MG63 (cell line): Measurements from ENCODE around the gene RUVBL2. TPM values are rescaled to one million over a fixed set of nuclear protein-coding genes. Genes with fewer than 3 reads are reported as not detected.
"Not testable (repeated sequence)": the region's sequence is repeated elsewhere in the genome, so short reads cannot be mapped to it uniquely, and the experiment has no call there.

Experiments
- DNase-seq: peaks from one replicate; pipeline ENCODE4 v3.0.0-alpha.2; 2020
- H3K27me3 ChIP-seq: fragments of 250-450 bp; sonication (Bioruptor Pico); 2 replicates; pipeline ENCODE4 v1.5.1; 2020; ENCODE audit warnings: mild to moderate bottlenecking, moderate library complexity
- H3K36me3 ChIP-seq: fragments of 250-450 bp; sonication (Bioruptor Pico); 2 replicates; pipeline ENCODE4 v1.5.1; 2020; ENCODE audit warnings: mild to moderate bottlenecking, moderate library complexity
- H3K4me3 ChIP-seq: fragments of 250-450 bp; sonication (Bioruptor Pico); 2 replicates; pipeline ENCODE4 v1.5.1; 2020; ENCODE audit warnings: mild to moderate bottlenecking, moderate library complexity
- H3K9me3 ChIP-seq: fragments of 250-450 bp; sonication (Bioruptor Pico); 2 replicates; pipeline ENCODE4 v1.5.1; 2020; ENCODE audit warnings: mild to moderate bottlenecking, moderate library complexity
- total RNA-seq: library from RNA; depleted of rRNA; stranded (reverse); fragments of >200 nt; shearing (Covaris generic); gene quantifications from 2 replicates; pipeline ENCODE4 v1.2.3, GENCODE V29; 2014; ENCODE audit warnings: low replicate concordance

The RUVBL2 gene
- total RNA-seq, 1 experiment from 2014 or later = 644 TPM

GRCh38 chr19:49019242-49019932 is 25.7 kb downstream of the RUVBL2 start:
- no peaks in the 10 kb centered on the region for H3K9me3 ChIP-seq
- H3K36me3 ChIP-seq = peaks cover 16% of the 10 kb centered on the region
- H3K27me3 ChIP-seq = peaks cover 11% of the 10 kb centered on the region
- DNase-seq = peak; percentile 64
- peak overlapping the region; percentile 40 for H3K4me3 ChIP-seq

GRCh38 chr19:49020342-49020741 is 26.7 kb downstream of the RUVBL2 start:
- H3K36me3 ChIP-seq = peaks cover 6% of the 10 kb centered on the region
- no peak overlapping the region for H3K4me3 ChIP-seq
- peaks cover 11% of the 10 kb centered on the region for H3K27me3 ChIP-seq
- no peaks in the 10 kb centered on the region for H3K9me3 ChIP-seq
- DNase-seq = no peak

- H3K4me3 ChIP-seq = no peak overlapping the region
- H3K27me3 ChIP-seq = peaks cover 11% of the 10 kb centered on the region
- peak; percentile 41 for DNase-seq
- H3K9me3 ChIP-seq = no peaks in the 10 kb centered on the region
- no peaks in the 10 kb centered on the region for H3K36me3 ChIP-seq
Measured at GRCh38 chr19:49020931-49021895, 27.5 kb downstream of the RUVBL2 start.

- H3K27me3 ChIP-seq = peaks cover 11% of the 10 kb centered on the region
- DNase-seq = no peak
- no peak overlapping the region for H3K4me3 ChIP-seq
- H3K9me3 ChIP-seq = no peaks in the 10 kb centered on the region
- H3K36me3 ChIP-seq = no peaks in the 10 kb centered on the region
Measured at GRCh38 chr19:49022116-49022515, 28.4 kb downstream of the RUVBL2 start.

- not testable (repeated sequence) for H3K9me3 ChIP-seq, H3K27me3 ChIP-seq, DNase-seq, H3K36me3 ChIP-seq, H3K4me3 ChIP-seq
Measured at GRCh38 chr19:49024233-49024632, 30.5 kb downstream of the RUVBL2 start, which contains the start of gene CGB3. TSS of gene CGB3 (minus strand) at chr19:49024333. CDS start at chr19:49023971, 362 bp downstream.

GRCh38 chr19:49025088-49025487 is 31.4 kb downstream of the RUVBL2 start:
- not testable (repeated sequence) for DNase-seq, H3K27me3 ChIP-seq, H3K9me3 ChIP-seq

GRCh38 chr19:49025599-49025998 is 31.9 kb downstream of the RUVBL2 start:
- not testable (repeated sequence) for H3K27me3 ChIP-seq, H3K36me3 ChIP-seq, H3K9me3 ChIP-seq, H3K4me3 ChIP-seq
- DNase-seq = peak; percentile 60

More at GRCh38 chr19:49025088-49025487, 31.4 kb downstream of the RUVBL2 start:
- H3K36me3 ChIP-seq, H3K4me3 ChIP-seq: not testable (repeated sequence)

GRCh38 chr19:49028686-49029085 is 35.0 kb downstream of the RUVBL2 start:
- H3K9me3 ChIP-seq, H3K4me3 ChIP-seq, H3K36me3 ChIP-seq, DNase-seq, H3K27me3 ChIP-seq: not testable (repeated sequence)

- peak; percentile 55 for DNase-seq
- H3K36me3 ChIP-seq, H3K4me3 ChIP-seq: not testable (repeated sequence)
Measured at GRCh38 chr19:49029749-49030148, 36.1 kb downstream of the RUVBL2 start.

GRCh38 chr19:49030323-49030722 is 36.6 kb downstream of the RUVBL2 start:
- DNase-seq, H3K9me3 ChIP-seq, H3K36me3 ChIP-seq, H3K27me3 ChIP-seq, H3K4me3 ChIP-seq: not testable (repeated sequence)

More at GRCh38 chr19:49029749-49030148, 36.1 kb downstream of the RUVBL2 start:
- H3K9me3 ChIP-seq, H3K27me3 ChIP-seq: not testable (repeated sequence)

GRCh38 chr19:49031642-49032301 is 38.1 kb downstream of the RUVBL2 start, which contains the start of gene CGB2:
TSS of gene CGB2 (plus strand) at chr19:49031890. CDS start at chr19:49032096, 206 bp downstream.
- peak; percentile 59 for DNase-seq
- not testable (repeated sequence) for H3K4me3 ChIP-seq, H3K36me3 ChIP-seq, H3K27me3 ChIP-seq, H3K9me3 ChIP-seq

GRCh38 chr19:49036815-49037214 is 43.1 kb downstream of the RUVBL2 start, which contains the start of gene CGB1:
TSS of gene CGB1 (minus strand) at chr19:49036895. CDS start at chr19:49036711, 184 bp downstream.
- not testable (repeated sequence) for H3K36me3 ChIP-seq, H3K27me3 ChIP-seq, H3K4me3 ChIP-seq, H3K9me3 ChIP-seq
- peak; percentile 48 for DNase-seq

GRCh38 chr19:49038111-49038510 is 44.4 kb downstream of the RUVBL2 start:
- H3K4me3 ChIP-seq, DNase-seq, H3K36me3 ChIP-seq, H3K27me3 ChIP-seq, H3K9me3 ChIP-seq: not testable (repeated sequence)

GRCh38 chr19:49038557-49039276 is 45.0 kb downstream of the RUVBL2 start:
- DNase-seq = peak; percentile 81
- H3K36me3 ChIP-seq, H3K4me3 ChIP-seq, H3K9me3 ChIP-seq, H3K27me3 ChIP-seq: not testable (repeated sequence)

- not testable (repeated sequence) for H3K36me3 ChIP-seq, DNase-seq, H3K9me3 ChIP-seq, H3K27me3 ChIP-seq, H3K4me3 ChIP-seq
Measured at GRCh38 chr19:49039736-49040135, 46.0 kb downstream of the RUVBL2 start.

GRCh38 chr19:49042177-49042576 is 48.5 kb downstream of the RUVBL2 start:
- Histone ChIP-seq H3K4me3 (no peak overlapping the region), H3K36me3 (no peaks in the 10 kb centered on the region), H3K9me3 (no peaks in the 10 kb centered on the region), H3K27me3 (no peaks in the 10 kb centered on the region)
- DNase-seq = peak; percentile 43
